ENCODE data around the gene TMEM117.
"Not testable (repeated sequence)": the region's sequence is repeated elsewhere in the genome, so short reads cannot be mapped to it uniquely, and the experiment has no call there.

The TMEM117 gene

GRCh38 chr12:44025499-44025898 lies 189.6 kb downstream of the TMEM117 start:
- DNase-seq (ENCODE audit: low read depth), result no peak

DNA sequence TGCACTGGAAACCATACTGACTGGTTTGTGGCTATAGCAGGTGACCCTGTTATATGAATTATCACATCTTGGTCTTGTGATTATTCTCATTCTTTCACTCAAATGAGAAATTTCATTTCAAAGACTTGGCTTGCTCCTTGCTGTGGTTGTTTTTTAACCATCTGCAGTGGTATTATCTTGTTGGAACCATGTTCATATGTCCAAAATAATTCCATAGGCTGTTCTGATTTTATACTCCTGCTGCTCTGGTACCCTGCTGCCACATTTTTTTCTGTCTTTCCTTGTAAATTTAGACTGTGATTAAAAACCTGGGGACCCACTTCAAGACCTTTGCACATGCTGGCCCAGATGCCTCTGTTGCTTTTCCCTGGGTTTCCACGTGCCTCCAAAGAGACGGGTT lies 190.2 kb downstream of the TMEM117 start:
- DNase-seq (ENCODE audit: low read depth), result no peak

DNA sequence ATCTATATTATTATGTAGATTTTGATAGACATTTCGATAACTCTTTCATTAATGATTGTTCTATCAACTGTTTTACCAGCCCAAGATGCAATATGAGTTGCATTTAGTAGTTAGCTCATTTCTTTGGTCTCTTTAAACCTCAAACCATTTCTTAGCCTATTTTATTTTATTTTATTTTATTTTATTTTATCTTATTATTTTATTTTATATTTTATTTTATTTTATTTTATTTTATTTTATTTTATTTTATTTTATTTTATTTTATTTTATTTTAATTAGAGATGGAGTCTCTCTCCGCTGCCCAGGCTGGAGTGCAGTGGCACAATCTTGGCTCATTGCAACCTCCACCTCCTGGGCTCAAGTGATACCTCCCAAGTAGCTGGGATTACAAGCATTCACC lies 191.0 kb downstream of the TMEM117 start:
- not testable (repeated sequence) for DNase-seq (ENCODE audit: low read depth)

DNA sequence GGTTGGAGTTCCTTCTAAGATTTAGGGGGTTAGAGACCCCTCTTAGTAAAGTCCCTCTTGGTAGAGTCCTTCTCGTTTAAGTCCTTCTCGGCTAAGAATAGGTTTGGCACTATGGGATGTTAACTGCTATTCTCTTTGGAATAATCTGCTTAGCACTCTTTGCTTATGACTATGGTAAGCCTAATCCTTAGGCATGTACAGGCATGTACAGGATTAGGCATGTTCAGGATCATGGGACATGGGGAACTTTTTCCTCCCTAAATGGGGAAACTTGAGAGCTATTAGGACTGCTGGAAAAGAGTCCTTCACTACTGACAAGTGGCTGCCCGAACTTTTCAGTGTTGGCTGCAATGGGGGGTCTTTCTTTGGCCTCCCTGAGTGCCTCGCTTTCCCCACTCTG lies 193.3 kb downstream of the TMEM117 start:
- DNase-seq (ENCODE audit: low read depth), result no peak

- no peak for DNase-seq (ENCODE audit: low read depth)
These were observed 195.7 kb downstream of the TMEM117 start for GRCh38 chr12:44031472-44032185.

GRCh38 chr12:44034906-44035305 lies 199.0 kb downstream of the TMEM117 start:
- no peak for DNase-seq (ENCODE audit: low read depth)

DNA sequence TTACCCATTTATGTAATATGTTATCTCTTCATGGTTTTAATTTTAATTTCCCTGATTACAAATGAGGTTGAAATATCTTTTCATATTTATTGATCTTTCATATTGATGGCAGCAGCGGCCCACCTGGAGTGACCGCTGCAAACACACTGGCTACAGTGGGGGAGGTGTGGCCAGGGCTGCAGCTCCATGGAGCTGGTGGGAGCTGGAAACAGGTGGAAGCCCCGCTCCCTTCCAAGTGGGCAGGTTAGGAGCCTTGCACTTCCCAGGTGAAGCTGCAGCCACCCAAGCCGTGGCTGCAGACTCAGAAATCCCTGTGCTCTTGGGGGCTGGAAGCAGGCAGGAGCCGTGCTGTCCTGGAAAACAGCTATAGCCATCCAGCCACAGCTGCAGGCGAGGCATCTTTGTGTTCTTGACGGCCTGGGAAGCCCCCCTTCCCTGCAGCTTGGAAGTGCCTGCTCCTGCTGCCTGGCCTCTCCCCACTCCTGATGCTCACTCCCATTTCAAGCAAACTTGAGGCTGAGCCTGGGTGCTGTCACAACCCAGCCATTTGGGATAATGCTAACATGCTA lies 201.1 kb downstream of the TMEM117 start:
- no peak for DNase-seq (ENCODE audit: low read depth)

- DNase-seq (ENCODE audit: low read depth), result no peak
These were observed 202.5 kb downstream of the TMEM117 start for GRCh38 chr12:44038411-44038810.

GRCh38 chr12:44044491-44044890 lies 208.6 kb downstream of the TMEM117 start:
- not testable (repeated sequence) for DNase-seq (ENCODE audit: low read depth)

DNA sequence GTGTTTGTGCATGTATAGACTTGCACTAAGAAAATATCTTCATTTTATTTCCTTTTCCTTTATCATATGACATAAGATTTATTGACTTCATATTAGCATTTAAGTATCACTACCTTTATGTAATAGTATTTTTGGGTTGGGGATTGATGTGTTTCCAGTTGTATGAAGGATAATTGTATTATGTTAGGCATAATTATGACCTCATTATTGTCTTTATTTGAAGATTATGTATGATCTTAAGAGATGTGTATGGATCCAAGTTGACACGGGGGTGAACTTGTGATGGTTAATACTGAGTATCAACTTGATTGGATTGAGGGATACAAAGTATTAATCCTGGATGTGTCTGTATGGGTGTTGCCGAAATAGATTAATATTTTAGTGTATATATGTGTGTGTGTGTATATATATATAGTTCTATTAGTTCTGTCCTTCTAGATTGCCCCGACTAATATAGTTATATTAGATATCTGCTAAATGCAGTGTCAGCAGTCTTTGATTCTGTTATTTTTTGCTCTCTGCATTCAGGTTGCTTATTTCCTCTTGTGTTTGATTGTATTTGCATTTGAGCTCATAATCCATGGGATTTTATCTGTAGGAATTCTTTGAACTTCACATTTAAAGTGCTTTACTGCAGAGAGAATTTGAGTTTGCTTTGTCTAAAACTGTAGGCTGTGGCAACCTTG lies 211.0 kb downstream of the TMEM117 start:
- DNase-seq (ENCODE audit: low read depth), result no peak

GRCh38 chr12:44052554-44052953 lies 216.7 kb downstream of the TMEM117 start:
- DNase-seq (ENCODE audit: low read depth), result no peak

DNA sequence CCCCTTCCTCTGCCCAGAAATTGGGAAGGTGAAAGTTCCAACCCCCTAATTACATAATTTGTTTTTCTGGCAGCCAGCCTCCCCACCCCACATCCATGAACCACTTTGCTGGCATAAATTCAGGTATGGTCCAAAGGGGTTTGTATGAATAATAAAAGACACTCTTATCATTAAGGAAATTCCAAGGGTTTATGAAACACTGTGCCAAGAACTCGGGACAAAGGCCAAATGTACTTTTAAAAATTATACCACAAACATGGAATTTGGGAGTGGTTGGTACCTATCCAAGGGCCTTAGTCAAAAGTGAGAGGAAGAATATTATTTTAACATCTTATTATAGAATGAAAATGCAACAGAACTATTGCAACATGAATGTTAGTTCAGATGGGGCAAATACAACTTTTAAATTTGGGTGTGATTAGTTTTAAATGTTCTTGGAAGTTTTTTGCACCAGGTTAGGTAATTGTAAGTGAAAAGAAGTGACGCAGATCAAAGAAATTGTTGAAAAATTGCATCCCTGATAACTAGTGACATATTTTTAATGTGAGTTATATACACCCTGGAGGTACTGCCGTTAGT lies 217.8 kb downstream of the TMEM117 start:
- no peak for DNase-seq (ENCODE audit: low read depth)

DNA sequence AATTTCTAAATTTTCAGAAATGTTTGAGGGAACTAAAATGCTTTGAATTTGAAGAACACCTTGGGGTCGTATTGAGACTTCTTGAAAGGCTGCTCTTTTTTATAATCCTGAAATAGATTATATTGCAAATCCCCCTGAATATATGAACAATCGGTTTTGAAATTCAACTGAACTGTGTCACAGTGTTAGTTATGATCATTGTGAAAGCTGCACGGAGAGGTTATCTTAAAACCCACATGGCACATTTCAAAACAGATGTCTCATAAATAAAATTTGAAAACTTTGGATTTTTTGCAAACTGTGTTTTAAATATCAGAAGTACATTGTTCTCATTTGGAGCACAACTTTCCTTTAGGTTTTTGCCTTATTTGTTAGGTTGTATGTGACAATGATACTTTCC lies 218.4 kb downstream of the TMEM117 start:
- DNase-seq (ENCODE audit: low read depth), result no peak

DNA sequence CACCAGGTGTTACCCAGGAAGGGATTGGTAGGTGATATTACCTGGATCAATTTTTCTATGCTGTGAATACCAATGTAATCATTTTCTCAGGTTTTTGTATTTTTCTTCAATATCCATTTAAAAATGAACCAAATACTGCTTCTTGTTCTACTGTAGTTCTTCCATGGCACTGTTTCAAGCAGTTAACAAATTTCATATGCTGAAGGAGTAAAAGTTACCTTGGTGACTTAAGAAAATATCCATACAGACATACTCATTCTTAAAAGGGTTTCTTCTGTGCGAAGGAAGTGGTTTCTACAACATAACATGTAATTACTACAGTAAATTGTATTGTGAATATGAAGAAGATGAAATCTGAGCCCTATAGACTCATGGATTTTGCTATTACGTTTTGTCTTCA lies 222.5 kb downstream of the TMEM117 start:
- DNase-seq (ENCODE audit: low read depth), result no peak

DNA sequence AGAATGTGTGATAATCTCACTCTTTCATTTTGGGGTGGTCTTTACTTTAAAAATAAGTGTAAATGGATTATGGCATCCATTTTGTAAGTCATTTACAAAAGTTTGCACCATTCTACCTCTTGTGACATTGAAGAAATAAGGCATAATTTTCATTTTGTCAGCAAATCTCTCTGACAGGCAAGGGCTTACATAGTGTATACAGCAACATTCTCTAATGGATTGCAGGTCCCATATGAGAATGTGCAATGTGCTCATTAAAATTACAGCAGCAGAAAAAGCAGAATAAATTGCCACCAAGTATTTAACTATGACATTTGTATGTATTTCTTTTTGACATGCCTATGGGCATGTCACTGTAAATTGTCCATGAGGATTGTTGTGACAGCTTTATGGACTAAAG lies 223.6 kb downstream of the TMEM117 start:
- DNase-seq (ENCODE audit: low read depth), result no peak

- DNase-seq (ENCODE audit: low read depth), result no peak
These were observed 227.8 kb downstream of the TMEM117 start for GRCh38 chr12:44063671-44064070.

GRCh38 chr12:44076871-44077270 lies 241.0 kb downstream of the TMEM117 start:
- DNase-seq (ENCODE audit: low read depth), result no peak

DNA sequence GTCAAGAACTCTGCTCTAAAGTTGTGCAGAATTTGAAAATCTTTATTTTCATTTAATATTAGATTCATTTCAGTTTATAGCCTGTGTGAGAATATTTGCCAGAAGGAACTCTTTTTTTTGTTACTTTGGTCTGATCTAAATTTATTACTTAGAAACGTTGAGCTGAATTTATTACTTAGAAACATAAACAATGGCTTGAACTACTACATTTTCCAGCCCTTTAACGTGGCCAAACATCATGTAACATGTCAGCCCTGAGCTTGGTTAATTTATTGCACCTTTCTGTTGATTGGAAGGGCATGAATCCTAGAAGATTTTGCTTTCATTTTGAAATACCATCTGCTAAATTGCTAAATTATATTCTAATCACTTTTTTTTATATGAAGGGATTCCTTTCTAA lies 241.4 kb downstream of the TMEM117 start:
- DNase-seq (ENCODE audit: low read depth), result no peak

GRCh38 chr12:44078273-44078672 lies 242.4 kb downstream of the TMEM117 start:
- DNase-seq (ENCODE audit: low read depth), result no peak

DNA sequence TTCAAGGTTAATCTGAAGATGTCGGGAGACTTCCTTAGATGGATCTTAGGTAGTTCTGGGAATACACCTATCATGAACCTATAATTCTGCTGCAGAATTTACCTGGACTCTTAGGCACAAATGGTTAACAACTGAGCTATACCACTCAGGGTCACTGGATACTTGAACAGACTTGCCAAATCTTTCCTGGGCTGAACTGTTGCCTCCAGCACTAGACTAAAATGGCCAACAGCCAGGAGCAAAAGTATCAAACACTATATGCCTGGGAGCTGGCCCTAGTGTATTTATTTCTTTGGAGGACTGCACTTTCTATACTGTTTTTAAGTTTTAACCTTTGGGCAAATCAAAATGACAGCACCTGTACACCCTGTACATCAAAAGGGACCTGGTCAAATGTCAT lies 252.8 kb downstream of the TMEM117 start:
- DNase-seq (ENCODE audit: low read depth), result no peak

- DNase-seq (ENCODE audit: low read depth), result no peak
These were observed 256.2 kb downstream of the TMEM117 start for GRCh38 chr12:44091948-44092606.

- no peak for DNase-seq (ENCODE audit: low read depth)
These were observed 262.9 kb downstream of the TMEM117 start for GRCh38 chr12:44098786-44099185.

DNA sequence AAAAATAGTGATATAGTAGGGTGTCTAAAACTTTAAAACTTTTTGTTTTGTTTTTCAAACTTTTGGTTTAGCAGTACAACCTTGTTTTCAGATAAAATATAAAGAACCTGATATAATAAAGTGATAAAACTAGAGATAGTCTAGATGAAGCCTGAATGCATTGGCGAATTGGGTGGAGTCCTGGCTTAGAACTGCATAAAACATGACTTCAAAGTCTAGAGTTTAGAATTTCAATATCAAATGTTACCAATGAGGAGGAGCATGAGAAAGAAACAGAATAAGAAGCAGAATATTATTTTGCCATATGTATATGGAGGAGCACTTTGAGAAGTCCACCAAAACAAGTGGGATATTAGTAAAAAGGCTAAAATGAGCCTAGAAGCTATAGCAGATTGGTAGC lies 263.6 kb downstream of the TMEM117 start:
- DNase-seq (ENCODE audit: low read depth), result no peak

Measured in activated T-cell treated with anti-CD3 and anti-CD28 coated beads for 24 hours (primary cell).